GM13976 (cell line): Measurements from ENCODE around the gene ANO2.
"Not testable (repeated sequence)": the region's sequence is repeated elsewhere in the genome, so short reads cannot be mapped to it uniquely, and the experiment has no call there.

Experiments
- DNase-seq: peaks from one replicate; pipeline ENCODE4 v3.0.0; 2012; ENCODE audit warnings: low spot score
- in situ Hi-C: fragments of 300-500 bp; cut with MboI; formaldehyde crosslinking; loops from one replicate; pipeline ENCODE4 v1.12.0; 2022; ENCODE audit warnings: low sequenced_read_pairs, mixed read lengths, inconsistent platforms; ENCODE audit not compliant: unreplicated experiment
- TF ChIP-seq, protein P1 (sequence below): IDR thresholded peaks from 2 replicates; pipeline ENCODE4 v1.5.1; 2012; ENCODE audit warnings: borderline replicate concordance, mild to moderate bottlenecking; ENCODE audit not compliant: insufficient read depth; ENCODE audit errors: extremely low read depth, missing control alignments, control extremely low read depth

The ANO2 gene

DNA sequence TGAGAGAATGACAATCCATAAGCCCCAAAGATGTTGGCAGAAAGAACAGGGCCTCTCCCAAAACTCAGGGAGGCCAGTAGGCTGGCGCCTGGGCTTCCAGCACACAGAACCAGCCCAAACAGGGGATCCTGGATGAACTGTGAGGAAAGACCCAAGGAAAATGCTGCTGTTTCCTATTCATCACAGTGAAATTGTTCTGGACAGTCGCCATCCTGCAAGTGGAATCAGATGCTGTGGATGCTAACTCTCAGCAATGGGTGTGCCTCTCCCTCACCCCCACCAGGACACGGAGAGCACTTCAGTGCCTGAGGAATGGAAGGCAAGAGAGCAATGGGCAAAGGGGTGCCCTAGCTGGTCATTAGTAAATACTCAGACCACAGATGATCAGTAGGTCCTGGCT, 80.8 kb downstream of the ANO2 start:
- no peak for DNase-seq
- in situ Hi-C loops: no loop called here
- TF ChIP-seq, protein P1, sequence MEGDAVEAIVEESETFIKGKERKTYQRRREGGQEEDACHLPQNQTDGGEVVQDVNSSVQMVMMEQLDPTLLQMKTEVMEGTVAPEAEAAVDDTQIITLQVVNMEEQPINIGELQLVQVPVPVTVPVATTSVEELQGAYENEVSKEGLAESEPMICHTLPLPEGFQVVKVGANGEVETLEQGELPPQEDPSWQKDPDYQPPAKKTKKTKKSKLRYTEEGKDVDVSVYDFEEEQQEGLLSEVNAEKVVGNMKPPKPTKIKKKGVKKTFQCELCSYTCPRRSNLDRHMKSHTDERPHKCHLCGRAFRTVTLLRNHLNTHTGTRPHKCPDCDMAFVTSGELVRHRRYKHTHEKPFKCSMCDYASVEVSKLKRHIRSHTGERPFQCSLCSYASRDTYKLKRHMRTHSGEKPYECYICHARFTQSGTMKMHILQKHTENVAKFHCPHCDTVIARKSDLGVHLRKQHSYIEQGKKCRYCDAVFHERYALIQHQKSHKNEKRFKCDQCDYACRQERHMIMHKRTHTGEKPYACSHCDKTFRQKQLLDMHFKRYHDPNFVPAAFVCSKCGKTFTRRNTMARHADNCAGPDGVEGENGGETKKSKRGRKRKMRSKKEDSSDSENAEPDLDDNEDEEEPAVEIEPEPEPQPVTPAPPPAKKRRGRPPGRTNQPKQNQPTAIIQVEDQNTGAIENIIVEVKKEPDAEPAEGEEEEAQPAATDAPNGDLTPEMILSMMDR: no peak

DNA sequence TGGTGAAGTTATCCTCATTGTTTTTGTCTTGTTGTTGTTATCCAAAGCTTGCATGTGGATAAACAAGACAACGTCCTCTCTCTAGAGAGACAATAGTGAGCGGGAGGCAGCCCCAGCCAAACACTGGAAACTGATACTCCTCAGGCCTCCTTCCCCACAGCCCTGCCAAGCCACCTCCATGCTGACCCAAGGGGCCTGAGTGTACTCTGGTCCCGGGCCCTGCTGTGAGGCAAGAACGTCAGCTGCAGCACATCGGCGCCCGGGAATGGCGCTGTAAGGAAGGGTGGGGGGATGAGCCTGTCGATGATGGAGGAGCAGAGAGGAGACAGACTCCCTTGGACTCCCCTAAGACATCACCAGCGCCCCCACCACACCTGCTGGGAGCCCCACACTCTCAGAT, 83.6 kb downstream of the ANO2 start:
- TF ChIP-seq, protein P1: no peak
- DNase-seq: no peak
- in situ Hi-C loops: no loop called here

DNA sequence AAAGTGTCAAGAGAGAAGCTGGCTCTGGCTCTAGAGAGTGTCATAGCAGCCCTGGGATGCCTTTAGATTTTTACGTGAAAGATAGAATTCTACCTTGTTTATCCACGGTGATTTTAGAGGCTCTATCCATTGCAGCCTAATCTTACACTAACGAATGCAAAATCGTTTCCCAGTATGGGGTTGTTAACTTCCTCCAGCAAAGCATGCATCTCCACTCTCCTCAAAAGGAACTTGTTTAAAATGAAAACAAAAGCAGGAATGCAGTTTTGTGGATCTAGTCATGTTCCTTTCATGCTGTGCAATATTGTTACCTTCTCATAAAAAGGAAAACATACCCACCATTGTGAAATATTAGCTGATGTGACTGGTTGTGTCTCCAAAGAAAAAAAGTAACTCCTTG, 88.4 kb downstream of the ANO2 start:
- no peak for DNase-seq
- TF ChIP-seq, protein P1: no peak
- in situ Hi-C loops: no loop called here

DNA sequence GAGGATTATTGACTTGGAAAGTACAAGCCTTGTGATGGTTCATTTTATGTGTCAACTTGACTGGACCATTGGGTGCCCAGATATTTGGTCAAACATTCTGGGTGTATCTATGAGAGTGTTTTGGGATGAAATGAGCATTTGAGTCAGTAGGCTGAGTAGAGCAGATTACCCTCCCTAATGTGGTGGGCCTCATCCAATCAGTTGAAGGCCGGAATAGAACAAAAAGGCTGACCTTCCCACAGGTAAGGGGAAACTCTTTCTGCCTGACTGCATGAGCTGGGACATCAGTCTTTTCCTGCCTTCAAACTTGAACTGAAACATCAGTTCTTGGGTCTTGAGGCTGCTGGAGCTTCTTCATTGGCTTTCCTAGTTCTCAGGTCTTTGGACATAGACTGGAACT, 98.1 kb downstream of the ANO2 start:
- TF ChIP-seq, protein P1: no peak
- no peak for DNase-seq

DNA sequence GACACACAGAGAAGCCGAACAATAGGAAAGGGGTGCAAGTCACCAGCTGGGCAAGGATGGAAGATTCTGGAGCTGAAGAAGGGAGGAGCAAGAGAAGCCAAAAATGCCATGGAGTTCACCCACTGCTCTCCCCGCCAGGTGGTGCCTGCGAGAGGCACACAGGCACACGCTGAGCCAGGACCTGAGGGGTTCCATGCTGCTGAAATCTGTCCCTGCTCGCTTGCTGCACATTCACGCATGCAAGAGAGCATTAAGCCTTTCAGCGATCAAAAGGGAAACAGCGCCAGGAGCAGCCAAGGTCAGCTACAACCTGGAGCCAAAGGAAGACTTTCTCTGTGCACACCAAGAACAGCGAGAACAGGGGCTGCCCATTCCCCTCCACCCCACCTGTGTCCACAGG, 104.1 kb downstream of the ANO2 start:
- TF ChIP-seq, protein P1: no peak
- in situ Hi-C loops: no loop called here
- no peak for DNase-seq

More for the DNA sequence above, 98.1 kb downstream of the ANO2 start:
- in situ Hi-C loops: no loop called here

DNA sequence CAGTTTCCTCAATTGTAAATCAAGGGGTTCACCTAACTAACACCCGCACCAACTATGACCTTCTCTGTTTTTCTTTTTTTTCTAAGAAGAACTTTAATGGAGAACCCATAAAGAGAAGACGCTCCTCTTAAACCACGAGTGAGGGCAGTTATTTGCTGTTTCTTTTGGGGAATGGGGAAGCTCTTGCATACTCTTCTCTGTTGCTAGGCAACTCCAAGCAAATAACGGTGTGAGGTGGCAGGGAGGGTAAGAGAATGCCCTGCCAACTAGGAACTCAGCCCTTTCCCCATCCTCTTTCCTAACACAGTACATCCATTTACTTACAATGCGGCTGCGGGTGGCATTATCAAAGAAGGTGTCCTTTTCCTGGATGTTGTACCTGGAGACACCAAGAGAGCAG, 114.9 kb downstream of the ANO2 start:
- TF ChIP-seq, protein P1: no peak
- in situ Hi-C loops: no loop called here
- DNase-seq: no peak

DNA sequence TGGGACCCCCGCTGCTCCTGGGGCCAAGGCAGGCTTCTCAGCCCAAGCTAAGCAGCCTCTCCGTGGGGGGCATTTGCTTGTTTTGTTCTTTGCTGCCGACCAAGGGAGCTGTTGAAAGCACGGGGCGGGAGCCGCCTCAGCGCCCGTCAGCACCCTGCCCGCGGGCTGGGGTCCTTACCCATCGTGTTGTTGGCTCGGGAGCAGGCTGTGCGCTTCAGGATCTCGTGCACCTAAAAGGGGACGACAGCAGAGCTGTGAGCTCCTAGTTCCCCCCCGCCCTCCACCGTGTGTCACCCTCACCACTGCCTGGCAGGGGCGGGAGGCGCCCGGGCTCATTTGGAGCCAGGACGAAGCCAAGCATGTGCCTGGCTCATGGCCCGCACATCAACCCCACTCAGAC, 117.5 kb downstream of the ANO2 start:
- in situ Hi-C loops: no loop called here
- DNase-seq: no peak
- TF ChIP-seq, protein P1: no peak

DNA sequence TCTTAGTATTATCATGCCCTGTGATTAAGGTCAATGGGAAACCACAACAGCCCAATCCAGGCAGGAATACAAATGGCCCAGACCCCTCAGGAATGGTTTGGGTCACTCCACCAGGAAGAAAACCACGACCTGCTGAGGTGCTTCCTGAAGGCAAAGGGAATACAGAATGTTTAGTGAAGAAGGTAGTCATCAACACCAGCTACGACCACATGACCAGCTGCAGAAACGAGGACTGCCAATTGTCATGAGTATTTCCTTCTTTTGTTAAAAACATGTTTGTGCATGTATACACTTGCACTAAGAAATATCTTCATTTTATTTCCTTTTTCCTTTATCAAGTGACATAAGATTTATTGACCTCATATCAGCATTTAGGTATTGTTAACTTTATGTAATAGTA, 119.3 kb downstream of the ANO2 start:
- not testable (repeated sequence) for DNase-seq

DNA sequence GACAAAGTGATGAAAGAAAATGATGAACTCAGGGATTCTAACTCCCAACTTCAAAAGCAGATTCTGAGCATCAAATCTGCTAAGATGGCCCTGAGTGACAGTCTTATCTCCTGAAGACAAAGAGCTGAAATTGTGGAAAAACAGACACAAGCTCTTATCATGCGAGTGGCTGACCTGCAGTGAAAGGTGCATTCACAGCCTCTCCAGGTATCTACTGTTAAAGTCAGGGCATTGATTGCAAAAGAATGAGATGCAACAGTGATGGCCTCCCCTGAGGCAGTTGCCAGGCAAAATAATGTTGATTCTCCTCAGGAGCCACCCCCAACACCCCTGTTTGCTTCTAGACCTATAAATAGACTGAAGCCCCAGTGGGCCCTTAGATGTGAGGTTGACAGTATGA, 126.2 kb downstream of the ANO2 start:
- in situ Hi-C loops, DNase-seq: not testable (repeated sequence)

More for the DNA sequence above, 119.3 kb downstream of the ANO2 start:
- in situ Hi-C loops: not testable (repeated sequence)
